RWPE2 (cell line): ENCODE data around the gene TOR2A.

Source experiments
- ATAC-seq: fragments of 200-7000 bp; cut with Tn5 transposase; 3 replicates; pipeline ENCODE4 v1.9.1; 2021; ENCODE audit warnings: low read depth
- DNase-seq: peaks from one replicate; pipeline ENCODE4 v3.0.0-alpha.2; 2020; ENCODE audit warnings: low spot score
- H3K27ac ChIP-seq: fragments of 450-650 bp; 2 replicates; pipeline ENCODE4 v1.5.1; 2017; ENCODE audit warnings: mild to moderate bottlenecking; ENCODE audit not compliant: poor library complexity, severe bottlenecking
- H3K27me3 ChIP-seq: fragments of 250-450 bp; sonication (Bioruptor Pico); 2 replicates; pipeline ENCODE4 v1.5.1; 2021; ENCODE audit warnings: mild to moderate bottlenecking, moderate library complexity; ENCODE audit not compliant: insufficient read depth, poor library complexity, severe bottlenecking
- H3K36me3 ChIP-seq: fragments of 250-450 bp; sonication (Bioruptor Pico); 2 replicates; pipeline ENCODE4 v1.5.1; 2020; ENCODE audit warnings: low read depth, mild to moderate bottlenecking, moderate library complexity
- H3K4me1 ChIP-seq: fragments of 250-450 bp; sonication (Bioruptor Pico); 2 replicates; pipeline ENCODE4 v1.5.1; 2021; ENCODE audit warnings: mild to moderate bottlenecking, moderate library complexity; ENCODE audit not compliant: insufficient read depth, poor library complexity, severe bottlenecking
- H3K4me3 ChIP-seq: fragments of 250-450 bp; sonication (Bioruptor Pico); 2 replicates; pipeline ENCODE4 v1.5.1; 2021; ENCODE audit warnings: mild to moderate bottlenecking, moderate library complexity; ENCODE audit not compliant: severe bottlenecking
- H3K9me3 ChIP-seq: fragments of 250-450 bp; sonication (Bioruptor Pico); 2 replicates; pipeline ENCODE4 v1.5.1; 2021; ENCODE audit warnings: mild to moderate bottlenecking, moderate library complexity; ENCODE audit not compliant: severe bottlenecking
- CTCF ChIP-seq: fragments of 450-650 bp; IDR thresholded peaks from one replicate; pipeline ENCODE4 v1.5.1; 2017; ENCODE audit warnings: mild to moderate bottlenecking, moderate library complexity; ENCODE audit not compliant: poor library complexity, severe bottlenecking

TOR2A gene

DNA sequence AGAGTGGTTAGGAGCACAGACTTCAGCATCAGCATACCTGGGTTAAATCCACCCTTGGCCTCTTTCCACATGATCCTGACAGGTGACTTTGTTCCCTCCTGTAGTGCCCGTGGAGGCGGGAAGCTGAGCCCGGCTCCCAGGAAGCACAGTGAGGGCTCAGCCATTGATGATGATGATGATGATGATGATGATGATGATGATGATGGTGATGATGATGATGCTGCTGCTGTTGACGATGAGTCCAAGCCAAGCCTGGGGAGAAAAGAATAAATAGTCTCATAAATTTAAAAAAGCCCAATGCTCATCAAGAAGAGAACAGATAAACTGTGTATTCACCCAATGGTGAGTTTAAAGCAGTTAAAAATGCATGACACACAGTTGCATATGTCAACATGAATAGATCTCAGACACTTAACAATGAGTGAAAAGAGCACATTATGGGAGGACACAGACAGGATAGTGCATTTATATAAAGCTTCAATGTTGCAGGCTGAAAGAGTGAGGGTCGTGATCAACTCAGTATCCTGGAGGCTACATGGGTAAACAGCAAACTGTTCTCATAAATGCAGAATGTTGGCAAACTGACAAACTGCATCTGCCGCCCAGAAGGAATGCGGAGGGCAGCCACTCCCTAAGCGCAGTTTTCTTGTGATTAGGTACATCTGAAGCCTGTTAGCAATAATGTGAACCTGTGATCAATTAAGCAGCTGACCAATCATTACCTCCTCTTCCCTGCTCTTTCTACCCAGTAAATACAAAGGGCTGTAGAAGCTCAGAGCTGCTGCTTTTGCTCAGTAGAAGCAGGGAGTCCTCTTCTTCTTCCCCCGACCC lies 40.0 kb downstream of the TOR2A start:
- ATAC-seq = no peak
- DNase-seq = no peak

GRCh38 chr9:127693697-127694096 lies 41.4 kb downstream of the TOR2A start:
- no peak for TF ChIP-seq CTCF
- no peak overlapping the region for H3K27ac ChIP-seq
- DNase-seq (no peak), ATAC-seq (no peak)
- H3K4me1 ChIP-seq = no peaks in the 10 kb centered on the region
- no peaks in the 10 kb centered on the region for H3K36me3 ChIP-seq
- no peaks in the 10 kb centered on the region for H3K27me3 ChIP-seq
- H3K9me3 ChIP-seq = no peaks in the 10 kb centered on the region
- H3K4me3 ChIP-seq = no peak overlapping the region

More for the DNA sequence above, 40.0 kb downstream of the TOR2A start:
- no peaks in the 10 kb centered on the region for H3K9me3 ChIP-seq
- TF ChIP-seq CTCF = no peak
- no peaks in the 10 kb centered on the region for H3K36me3 ChIP-seq
- no peaks in the 10 kb centered on the region for H3K4me1 ChIP-seq
- H3K4me3 ChIP-seq = no peak overlapping the region
- no peaks in the 10 kb centered on the region for H3K27me3 ChIP-seq
- H3K27ac ChIP-seq = no peak overlapping the region

DNA sequence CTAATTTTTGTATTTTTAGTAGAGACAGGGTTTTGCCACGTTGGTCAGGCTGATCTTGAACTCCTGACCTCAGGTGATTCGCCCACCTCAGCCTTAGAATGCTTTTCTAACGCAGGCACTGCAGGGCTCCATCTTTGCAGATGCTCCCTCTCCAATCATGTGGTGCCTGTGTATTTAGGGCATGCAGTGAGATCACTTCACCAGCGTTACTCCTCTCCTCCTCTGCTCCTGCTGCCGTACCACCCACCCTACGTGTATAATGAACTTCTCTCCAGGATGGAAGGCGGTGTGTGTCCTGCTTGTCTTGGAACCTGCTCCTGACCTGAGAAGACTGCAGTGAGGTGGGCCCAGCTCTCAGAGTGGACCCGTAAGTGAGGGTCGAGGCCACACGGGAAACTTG lies 42.0 kb downstream of the TOR2A start:
- no peak overlapping the region for H3K4me3 ChIP-seq
- DNase-seq = no peak
- H3K36me3 ChIP-seq = no peaks in the 10 kb centered on the region
- H3K27ac ChIP-seq = no peak overlapping the region
- no peak for TF ChIP-seq CTCF
- ATAC-seq = no peak
- no peaks in the 10 kb centered on the region for H3K9me3 ChIP-seq
- H3K4me1 ChIP-seq = no peaks in the 10 kb centered on the region
- no peaks in the 10 kb centered on the region for H3K27me3 ChIP-seq

DNA sequence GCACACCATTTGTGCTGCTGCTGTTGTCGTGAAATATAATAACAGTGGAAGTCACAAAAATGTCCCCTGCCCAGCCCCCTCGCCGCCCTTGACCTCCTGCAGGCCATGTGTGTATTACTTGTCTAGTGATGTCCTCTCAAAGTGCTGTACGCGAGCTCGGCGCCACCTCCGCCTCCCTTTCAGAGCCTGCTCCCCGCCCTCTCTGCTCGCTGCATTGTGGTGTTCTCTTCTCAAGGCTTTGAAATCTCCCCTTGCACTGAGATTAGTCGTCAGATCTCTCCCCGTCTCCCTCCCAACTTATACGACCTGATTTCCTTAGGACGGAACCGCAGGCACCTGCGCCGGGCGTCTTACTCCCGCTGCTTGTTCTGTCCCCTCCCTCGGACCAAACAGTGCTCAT lies 43.0 kb downstream of the TOR2A start:
- Histone ChIP-seq H3K36me3 (no peaks in the 10 kb centered on the region), H3K4me1 (no peaks in the 10 kb centered on the region), H3K9me3 (no peaks in the 10 kb centered on the region), H3K27ac (no peak overlapping the region), H3K4me3 (no peak overlapping the region), H3K27me3 (no peaks in the 10 kb centered on the region)
- no peak for TF ChIP-seq CTCF
- no peak for DNase-seq
- ATAC-seq = no peak

DNA sequence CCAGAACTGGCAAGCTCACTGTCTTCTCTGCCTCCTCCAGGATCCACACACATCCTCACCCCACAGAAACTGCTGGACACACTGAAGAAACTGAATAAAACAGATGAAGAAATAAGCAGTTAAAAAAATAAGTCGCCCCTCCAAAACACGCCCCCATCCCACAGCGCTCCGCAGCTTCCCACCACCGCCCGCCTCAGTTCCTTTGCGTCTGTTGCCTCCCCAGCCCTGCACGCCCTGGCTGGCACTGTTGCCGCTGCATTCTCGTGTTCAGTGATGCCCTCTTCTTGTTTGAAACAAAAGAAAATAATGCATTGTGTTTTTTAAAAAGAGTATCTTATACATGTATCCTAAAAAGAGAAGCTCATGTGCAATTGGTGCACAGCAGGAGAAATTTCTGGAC lies 44.4 kb downstream of the TOR2A start:
- no peak for DNase-seq
- no peak for ATAC-seq
- H3K36me3 ChIP-seq = no peaks in the 10 kb centered on the region
- no peaks in the 10 kb centered on the region for H3K27me3 ChIP-seq
- H3K4me3 ChIP-seq = no peak overlapping the region
- no peak for TF ChIP-seq CTCF
- H3K4me1 ChIP-seq = no peaks in the 10 kb centered on the region
- H3K27ac ChIP-seq = no peak overlapping the region
- no peaks in the 10 kb centered on the region for H3K9me3 ChIP-seq
